NCI-H69 (cell line): ENCODE results near the gene CTIF.
A peak's percentile ranks its signal among the peaks of the same experiment; 100 is the strongest.

ENCODE experiments used
- DNase-seq: peaks from one replicate; lab custom pipeline; 2025; lab: John Stamatoyannopoulos, UW

Gene CTIF

DNA sequence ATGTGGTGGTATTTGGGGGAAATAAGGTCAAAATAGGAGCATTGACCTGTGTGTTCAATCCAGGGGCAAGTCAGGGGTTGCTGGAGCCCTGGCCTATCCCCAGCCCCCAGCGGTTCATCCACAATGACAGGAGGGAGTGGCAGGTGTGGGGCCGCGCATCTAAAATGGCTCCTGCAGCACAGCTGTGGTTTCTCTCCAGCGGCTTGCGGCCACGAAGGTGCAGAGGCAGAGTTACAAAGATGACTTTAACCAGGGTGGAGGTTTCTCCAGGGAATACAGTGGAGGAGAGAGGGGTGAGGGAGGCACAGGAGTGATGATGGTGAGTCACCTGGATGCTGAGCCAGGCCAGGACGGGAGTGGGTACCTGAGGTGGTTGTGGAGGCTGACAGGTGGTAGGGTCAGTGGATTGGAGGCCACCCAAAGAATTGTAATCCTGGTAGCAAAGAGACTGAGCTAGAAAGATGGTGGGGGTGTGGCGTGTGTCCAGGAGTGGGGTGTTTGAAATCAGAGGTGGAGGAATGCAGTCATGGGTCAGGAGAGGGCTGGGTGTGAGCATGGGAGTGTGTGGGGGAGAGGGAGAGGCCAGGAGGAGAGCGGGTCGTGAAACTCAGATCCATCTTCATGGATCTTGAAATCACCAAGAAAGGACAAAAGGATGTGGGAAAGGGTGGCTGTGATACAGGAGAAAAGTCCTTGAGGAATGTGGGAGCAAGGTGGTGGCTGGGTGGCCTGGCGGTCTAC lies 83.2 kb downstream of the CTIF start:
- no peak for DNase-seq

GRCh38 chr18:48622911-48623431 lies 84.1 kb downstream of the CTIF start:
- no peak for DNase-seq

DNA sequence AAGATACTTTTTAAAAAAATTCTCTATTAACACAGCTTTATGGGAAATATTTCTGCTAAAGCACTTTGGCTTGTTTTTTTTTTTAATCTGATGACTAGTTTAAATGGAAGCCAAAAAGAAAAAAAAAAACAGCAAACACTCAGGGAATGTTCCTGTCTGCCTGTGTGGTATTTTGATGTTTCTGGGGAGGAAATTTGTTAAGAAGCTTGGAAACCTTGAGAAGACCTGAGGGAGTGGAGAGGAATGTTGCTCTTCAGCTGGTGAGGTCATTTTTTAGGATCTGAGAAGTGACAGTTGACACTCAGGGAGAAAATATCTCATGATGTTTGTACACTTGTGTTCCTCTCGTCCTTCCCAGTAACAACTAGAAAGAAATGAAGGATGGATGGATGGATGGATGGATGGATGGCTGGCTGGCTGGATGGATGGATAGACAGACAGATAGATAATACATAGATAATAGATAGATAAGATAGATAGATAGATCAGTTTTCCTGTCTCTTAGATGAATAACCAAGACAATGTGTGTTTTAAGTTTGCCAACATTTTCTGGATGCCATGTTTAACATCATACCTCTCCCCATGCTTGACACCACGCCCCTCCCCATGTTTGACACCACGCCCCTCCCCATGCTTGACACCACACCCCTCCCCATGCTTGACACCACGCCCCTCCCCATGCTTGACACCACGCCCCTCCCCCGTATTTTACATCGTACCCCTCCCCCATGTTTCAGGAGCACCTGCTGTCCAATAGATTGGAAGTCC lies 84.8 kb downstream of the CTIF start:
- no peak for DNase-seq

DNA sequence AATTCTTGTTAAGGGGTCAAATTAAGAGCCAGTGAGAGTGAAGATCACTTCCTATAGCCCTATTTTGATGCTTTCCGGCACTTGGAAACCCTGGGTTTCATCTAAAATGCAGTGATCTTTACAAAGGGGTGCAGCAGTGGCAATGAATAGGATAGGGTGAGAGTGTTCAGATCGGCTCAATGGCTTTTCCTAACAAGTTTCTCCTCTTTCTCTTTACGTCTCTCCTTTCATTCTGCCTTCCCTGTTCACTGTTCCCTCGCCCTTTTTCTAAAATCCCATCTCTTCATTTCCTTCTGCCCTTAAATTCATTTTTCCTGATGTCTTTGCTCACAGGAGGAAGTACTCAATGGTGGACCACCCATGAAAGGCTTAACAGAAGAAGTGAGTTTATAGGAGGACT lies 86.0 kb downstream of the CTIF start:
- no peak for DNase-seq

DNA sequence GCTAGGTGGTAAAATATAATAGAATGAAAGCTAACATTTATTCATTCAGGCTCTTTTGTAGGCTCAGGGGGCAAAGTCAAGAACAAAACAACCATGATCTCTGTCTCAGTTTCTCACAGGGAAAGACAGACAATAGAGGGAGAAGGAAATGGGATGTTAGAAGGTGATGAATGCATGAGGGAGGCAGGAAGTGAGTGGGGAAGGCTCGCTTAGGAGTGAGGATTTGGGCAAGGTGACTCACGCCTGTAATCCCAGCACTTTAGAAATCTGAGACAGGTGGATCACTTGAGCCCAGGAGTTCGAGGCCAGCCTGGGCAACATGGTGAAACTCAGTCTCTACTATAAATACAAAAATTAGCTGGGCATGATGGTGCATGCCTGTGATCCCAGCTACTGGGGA lies 88.4 kb downstream of the CTIF start:
- peak; percentile 24 for DNase-seq

GRCh38 chr18:48629730-48630324 lies 91.0 kb downstream of the CTIF start:
- no peak for DNase-seq

GRCh38 chr18:48631851-48632250 lies 93.0 kb downstream of the CTIF start:
- DNase-seq, result no peak

- DNase-seq, result no peak
Measured at GRCh38 chr18:48632676-48633257, 93.9 kb downstream of the CTIF start.

- peak; percentile 27 for DNase-seq
Measured at GRCh38 chr18:48634491-48634890, 95.7 kb downstream of the CTIF start.

GRCh38 chr18:48634975-48635374 lies 96.1 kb downstream of the CTIF start:
- no peak for DNase-seq

- DNase-seq, result no peak
Measured at GRCh38 chr18:48635806-48636205, 97.0 kb downstream of the CTIF start.

DNA sequence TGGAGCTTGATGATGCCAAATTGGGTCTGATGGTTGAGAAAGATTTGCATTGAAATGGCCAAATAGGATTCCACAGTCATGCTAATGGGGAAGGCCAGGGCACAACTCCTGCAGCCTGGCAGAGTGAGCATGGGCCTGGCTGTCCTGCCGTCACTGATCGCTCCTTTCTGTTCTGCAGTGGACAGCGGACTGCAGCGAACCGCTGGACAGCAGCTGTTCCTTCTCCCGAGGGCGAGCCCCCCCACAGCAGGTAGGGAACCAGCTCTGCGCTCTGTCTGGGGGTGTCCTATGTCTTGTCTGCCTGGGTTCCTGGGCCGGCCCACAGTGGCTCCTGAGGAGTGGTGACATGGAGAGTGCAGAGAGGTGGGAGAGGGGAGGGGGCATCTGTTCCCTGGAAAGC lies 97.6 kb downstream of the CTIF start:
- no peak for DNase-seq

DNA sequence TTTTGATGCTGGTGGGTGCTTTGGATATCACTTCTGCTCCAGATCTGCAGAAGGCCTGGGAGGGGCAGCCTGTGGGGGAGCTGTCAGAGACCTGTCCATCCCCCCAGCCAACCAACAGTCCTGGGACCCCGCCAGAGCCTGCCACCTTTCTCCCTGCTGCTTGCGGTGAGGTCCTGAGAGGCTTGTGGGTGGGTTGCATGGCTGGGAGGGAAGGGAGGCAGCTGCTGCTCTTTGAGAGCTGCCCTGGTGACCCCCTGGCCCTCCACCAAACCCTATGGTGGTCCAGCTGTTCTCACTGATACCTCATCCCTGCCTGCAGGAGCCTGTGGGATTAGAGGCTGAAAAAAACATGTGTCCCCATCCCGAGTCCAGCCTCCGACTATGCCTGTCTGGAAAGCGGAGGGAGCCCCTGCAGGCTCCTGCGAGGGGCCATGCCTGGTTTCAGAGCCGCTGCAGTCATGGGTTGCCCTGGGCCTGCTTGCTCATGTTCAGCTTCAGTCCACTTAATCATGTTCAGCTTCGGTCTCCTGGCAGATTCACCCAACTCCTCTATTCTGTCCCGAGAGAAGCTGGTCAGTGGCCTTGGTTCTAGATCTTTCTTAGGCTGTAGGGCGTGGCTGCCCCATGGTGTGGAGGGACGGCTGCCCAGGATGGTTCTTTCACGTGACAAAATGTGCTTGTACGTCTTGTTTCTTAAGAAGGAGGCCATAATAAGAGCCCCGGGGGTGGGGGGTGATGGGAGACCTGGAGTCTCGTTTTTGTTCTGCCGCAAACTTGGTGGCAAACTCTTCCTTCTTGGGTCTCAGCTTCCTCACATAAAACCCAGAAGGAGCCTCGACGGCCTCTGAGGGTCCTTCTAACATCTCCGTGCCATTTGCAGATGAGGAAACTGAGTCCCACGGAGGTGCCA lies 98.5 kb downstream of the CTIF start:
- no peak for DNase-seq

DNA sequence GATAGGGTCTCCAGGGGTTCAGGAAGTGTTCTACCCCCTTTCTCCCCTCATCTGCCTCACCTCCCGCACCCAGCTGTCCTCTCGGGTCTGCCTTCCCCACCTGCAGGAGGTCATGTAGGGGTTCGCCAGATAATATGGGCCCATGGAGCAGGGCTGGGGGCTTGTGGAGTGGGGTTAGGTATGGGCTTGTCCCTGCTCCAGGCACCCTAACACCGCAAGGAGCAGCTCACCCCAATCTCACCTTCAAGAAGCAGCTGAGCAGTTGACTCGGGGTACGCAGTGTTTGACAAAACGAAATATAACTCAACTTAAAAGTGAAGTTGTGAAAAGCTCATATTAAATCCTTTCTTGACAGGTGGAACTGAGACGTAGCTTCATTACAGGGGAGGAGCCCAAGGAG lies 99.6 kb downstream of the CTIF start:
- DNase-seq, result no peak

DNA sequence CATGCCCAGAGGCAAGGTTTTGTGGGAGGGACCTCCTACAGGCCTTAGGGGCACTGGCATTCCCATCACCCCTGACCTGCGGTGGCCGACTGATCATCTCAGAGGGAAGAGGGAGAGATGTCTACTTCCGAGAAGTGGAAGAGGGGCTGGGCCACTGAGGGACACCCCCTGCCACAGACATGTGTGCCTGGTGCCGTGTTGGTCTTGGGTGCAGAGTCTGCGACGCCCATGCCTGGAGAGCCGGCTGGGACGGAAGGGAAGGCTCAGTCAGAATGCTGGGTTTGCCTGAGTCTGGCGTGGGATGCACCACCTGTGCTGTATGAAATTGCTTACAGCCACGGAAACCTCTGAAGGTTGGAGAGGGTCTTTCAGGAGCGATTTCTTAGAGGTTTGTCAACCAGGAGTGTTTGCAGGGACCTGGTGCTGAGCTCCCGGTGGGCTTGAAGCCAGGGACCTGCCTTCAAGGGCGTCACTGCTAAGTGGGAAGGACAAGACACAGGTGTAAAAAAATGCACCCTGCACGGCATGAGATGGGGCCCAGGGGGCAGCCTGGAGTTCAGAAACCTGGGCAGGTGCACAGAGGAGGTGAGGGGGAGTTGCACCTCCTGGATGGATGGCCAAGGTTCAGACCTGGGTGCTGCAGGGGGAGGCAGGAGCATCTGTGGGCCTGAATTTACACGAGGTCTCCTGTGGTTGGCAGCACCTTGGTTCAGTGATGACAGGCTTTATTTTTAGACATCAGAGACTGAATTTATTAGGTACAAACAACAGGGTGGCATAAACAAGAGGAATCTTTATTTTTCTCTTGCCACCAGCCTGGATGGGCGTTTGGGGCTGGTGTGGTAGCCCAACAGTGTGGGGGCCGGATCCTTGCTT lies 100.3 kb downstream of the CTIF start:
- no peak for DNase-seq

GRCh38 chr18:48639772-48640432 lies 101.1 kb downstream of the CTIF start:
- peak; percentile 34 for DNase-seq

DNA sequence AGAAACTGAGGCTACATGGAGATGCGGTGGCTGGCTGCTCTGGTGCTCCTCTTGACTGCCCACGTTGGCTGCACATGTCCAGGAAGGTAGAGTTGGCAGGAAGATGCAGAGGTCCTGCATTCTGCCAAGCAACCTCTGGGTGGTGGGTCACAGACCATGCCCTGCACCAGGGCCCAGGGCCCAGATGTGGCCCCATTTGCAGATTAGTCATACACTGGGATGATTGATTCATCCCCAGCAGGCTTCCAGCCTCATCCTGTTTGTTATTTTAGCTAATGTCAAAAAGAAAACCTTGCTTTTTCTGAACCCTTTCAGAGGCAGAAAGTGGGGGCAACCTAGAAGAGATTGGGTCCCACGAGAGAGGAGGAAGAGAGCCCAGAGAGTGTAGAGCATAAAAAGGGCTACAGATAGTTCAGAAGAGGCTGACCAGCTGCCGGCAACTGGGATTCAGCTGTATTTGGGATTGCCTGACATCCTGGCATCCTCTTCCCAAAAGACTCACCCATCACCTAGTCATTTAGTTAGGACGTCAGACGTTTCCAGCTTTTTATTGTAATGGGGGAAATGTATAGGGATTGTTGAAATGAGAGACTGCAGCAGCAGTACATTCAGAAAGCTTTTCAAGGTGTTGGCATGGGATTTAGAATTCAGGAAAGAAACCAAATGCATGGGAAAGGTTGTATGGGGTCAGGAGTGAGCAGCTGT lies 101.9 kb downstream of the CTIF start:
- DNase-seq, result peak; percentile 35

DNA sequence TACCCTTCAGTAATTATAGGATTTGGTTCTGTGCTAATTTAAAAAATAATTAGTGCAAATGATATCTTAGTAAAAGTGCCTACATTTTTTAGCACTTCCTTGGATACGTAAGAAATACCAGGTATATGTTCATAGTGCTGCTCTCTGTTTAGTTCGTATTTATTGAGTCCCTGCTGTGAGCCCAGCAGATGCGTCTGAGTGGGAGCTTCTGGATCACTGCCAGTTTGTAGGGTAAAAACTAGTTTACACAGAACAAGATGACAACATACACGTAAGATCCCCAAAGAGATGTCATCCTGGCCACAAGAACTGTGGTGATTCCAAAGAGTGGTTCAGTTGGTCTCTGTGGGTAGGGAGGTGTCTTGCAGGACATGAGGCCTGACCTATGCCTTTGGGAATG lies 103.2 kb downstream of the CTIF start:
- DNase-seq, result peak; percentile 87

- no peak for DNase-seq
Measured at GRCh38 chr18:48642503-48642902, 103.7 kb downstream of the CTIF start.
